Spinal cord (tissue), 10 donors: ENCODE data around the gene TECPR2. TPM values are rescaled to one million over a fixed set of nuclear protein-coding genes. Genes with fewer than 3 reads are reported as not detected.

Source experiments
- DNase-seq, 6 donors: peaks; one replicate each; pipeline versions ENCODE4 v3.0.0 to v3.0.0-alpha.2; 2013 to 2015; ENCODE audit warnings: low spot score in 6 of 6, low read depth in 4 of 6
- H3K27ac ChIP-seq: one replicate; pipeline ENCODE4 v1.5.1; 2013; ENCODE audit warnings: low read depth, low read length, control low read depth
- H3K27me3 ChIP-seq: one replicate; pipeline ENCODE4 v1.6.1; 2013; ENCODE audit warnings: low read length; ENCODE audit not compliant: control insufficient read depth, insufficient read depth
- H3K36me3 ChIP-seq: one replicate; pipeline ENCODE4 v1.6.1; 2013; ENCODE audit warnings: low read length; ENCODE audit not compliant: control insufficient read depth, insufficient read depth
- H3K4me1 ChIP-seq: one replicate; pipeline ENCODE4 v1.6.1; 2013; ENCODE audit warnings: low read length; ENCODE audit not compliant: control insufficient read depth, insufficient read depth
- H3K4me3 ChIP-seq: one replicate; pipeline ENCODE4 v1.5.1; 2013; ENCODE audit warnings: low read depth, low read length, control low read depth
- H3K9me3 ChIP-seq: one replicate; pipeline ENCODE4 v1.6.1; 2013; ENCODE audit warnings: low read length; ENCODE audit not compliant: control insufficient read depth, insufficient read depth
- WGBS: methylation state at CpG from one replicate; pipeline ENCODE4 v1.1.5; 2013; ENCODE audit warnings: missing lambda C conversion rate; ENCODE audit not compliant: insufficient coverage; 5-methylcytosine and 5-hydroxymethylcytosine counted together
- polyA plus RNA-seq, 2 donors: library from polyadenylated mRNA; unstranded; fragments of 120-200 nt; gene quantifications; one replicate each; pipeline ENCODE4 v1.2.1, GENCODE V29; 2013; ENCODE audit not compliant: insufficient read length in 2 of 2
- total RNA-seq, 2 donors: library from RNA; depleted of rRNA in 1 of 2; stranded (reverse); fragments of 120-200 nt in 1 of 2; fragments of >200 nt in 1 of 2; gene quantifications; one replicate each; pipeline versions ENCODE4 v1.2.3 to v1.2.4, GENCODE V29; 2013 to 2014
- donor health status: healthy.

Gene TECPR2
- total and polyA plus RNA-seq, 4 donors = 19.4 to 48.8 (median 34.6) TPM

GRCh38 chr14:102485693-102486512 lies 123.2 kb downstream of the TECPR2 start:
- no peak for DNase-seq
- peaks cover 38% of the 10 kb centered on the region for H3K36me3 ChIP-seq
- 93% methylated on average over 11 of the region's 11 CpGs for WGBS
- H3K4me3 ChIP-seq = no peak overlapping the region
- no peaks in the 10 kb centered on the region for H3K27me3 ChIP-seq
- peak overlapping the region; percentile 61 for H3K27ac ChIP-seq
- no peaks in the 10 kb centered on the region for H3K9me3 ChIP-seq
- peaks cover 13% of the 10 kb centered on the region for H3K4me1 ChIP-seq

- H3K4me3 ChIP-seq = no peak overlapping the region
- no peak for DNase-seq
- H3K36me3 ChIP-seq = peaks cover 42% of the 10 kb centered on the region
- H3K4me1 ChIP-seq = peaks cover 13% of the 10 kb centered on the region
- H3K27ac ChIP-seq = peak overlapping the region; percentile 61
- no peaks in the 10 kb centered on the region for H3K27me3 ChIP-seq
- WGBS = 76% methylated on average over 14 of the region's 17 CpGs
- H3K9me3 ChIP-seq = no peaks in the 10 kb centered on the region
Measured at GRCh38 chr14:102486513-102487203, 123.9 kb downstream of the TECPR2 start.

- Histone ChIP-seq H3K36me3 (peaks cover 42% of the 10 kb centered on the region), H3K9me3 (no peaks in the 10 kb centered on the region), H3K4me1 (peaks cover 15% of the 10 kb centered on the region), H3K4me3 (no peak overlapping the region), H3K27ac (peak overlapping the region; percentile 61), H3K27me3 (no peaks in the 10 kb centered on the region)
- WGBS = 76% methylated on average over 3 of the region's 7 CpGs
- DNase-seq = peak in 1 of 6 donors; percentile 61
Measured at GRCh38 chr14:102487204-102487577, 124.5 kb downstream of the TECPR2 start.

GRCh38 chr14:102490456-102490855 lies 127.7 kb downstream of the TECPR2 start:
- no peaks in the 10 kb centered on the region for H3K27me3 ChIP-seq
- 69% methylated on average over 18 of the region's 18 CpGs for WGBS
- no peak for DNase-seq
- peaks cover 30% of the 10 kb centered on the region for H3K4me1 ChIP-seq
- H3K4me3 ChIP-seq = no peak overlapping the region
- H3K27ac ChIP-seq = no peak overlapping the region
- H3K36me3 ChIP-seq = peaks cover 56% of the 10 kb centered on the region
- H3K9me3 ChIP-seq = no peaks in the 10 kb centered on the region

GRCh38 chr14:102491366-102491765 lies 128.6 kb downstream of the TECPR2 start:
- Histone ChIP-seq H3K4me1 (peaks cover 29% of the 10 kb centered on the region), H3K27me3 (no peaks in the 10 kb centered on the region), H3K27ac (no peak overlapping the region), H3K36me3 (peaks cover 58% of the 10 kb centered on the region), H3K9me3 (no peaks in the 10 kb centered on the region), H3K4me3 (no peak overlapping the region)
- 94% methylated on average over 3 of the region's 3 CpGs for WGBS
- no peak for DNase-seq

GRCh38 chr14:102491786-102492530 lies 129.2 kb downstream of the TECPR2 start:
- no peak for DNase-seq
- peaks cover 24% of the 10 kb centered on the region for H3K4me1 ChIP-seq
- H3K36me3 ChIP-seq = peaks cover 59% of the 10 kb centered on the region
- no peaks in the 10 kb centered on the region for H3K27me3 ChIP-seq
- H3K27ac ChIP-seq = no peak overlapping the region
- no peaks in the 10 kb centered on the region for H3K9me3 ChIP-seq
- WGBS = 85% methylated on average over 6 of the region's 7 CpGs
- H3K4me3 ChIP-seq = no peak overlapping the region

GRCh38 chr14:102492531-102492910 lies 129.8 kb downstream of the TECPR2 start:
- H3K9me3 ChIP-seq = no peaks in the 10 kb centered on the region
- no peak overlapping the region for H3K4me3 ChIP-seq
- DNase-seq = no peak
- H3K27me3 ChIP-seq = no peaks in the 10 kb centered on the region
- WGBS = 92% methylated on average over 16 of the region's 17 CpGs
- H3K36me3 ChIP-seq = peaks cover 65% of the 10 kb centered on the region
- no peak overlapping the region for H3K27ac ChIP-seq
- H3K4me1 ChIP-seq = peaks cover 23% of the 10 kb centered on the region

GRCh38 chr14:102493096-102493495 lies 130.4 kb downstream of the TECPR2 start:
- Histone ChIP-seq H3K9me3 (no peaks in the 10 kb centered on the region), H3K36me3 (peaks cover 71% of the 10 kb centered on the region), H3K4me1 (peaks cover 23% of the 10 kb centered on the region), H3K4me3 (no peak overlapping the region), H3K27ac (no peak overlapping the region), H3K27me3 (no peaks in the 10 kb centered on the region)
- no peak for DNase-seq
- WGBS = 69% methylated on average over 10 of the region's 15 CpGs

- 92% methylated on average over 15 of the region's 15 CpGs for WGBS
- no peak for DNase-seq
- H3K27me3 ChIP-seq = no peaks in the 10 kb centered on the region
- peaks cover 76% of the 10 kb centered on the region for H3K36me3 ChIP-seq
- H3K4me3 ChIP-seq = no peak overlapping the region
- H3K4me1 ChIP-seq = peaks cover 27% of the 10 kb centered on the region
- no peak overlapping the region for H3K27ac ChIP-seq
- H3K9me3 ChIP-seq = no peaks in the 10 kb centered on the region
Measured at GRCh38 chr14:102493585-102493984, 130.8 kb downstream of the TECPR2 start.
